K562 (cell line): ENCODE measurements around the gene MRGPRE. TPM values are rescaled to one million over a fixed set of nuclear protein-coding genes. Genes with fewer than 3 reads are reported as not detected.

Source experiments
- ADNP ChIP-seq: fragments of 200-800 bp; sonication (Bioruptor generic); IDR thresholded peaks from 2 replicates; pipeline ENCODE4 v1.6.1; 2016; ENCODE audit warnings: missing genetic modification characterization, missing compliant biosample characterization
- CEBPZ ChIP-seq: fragments of 150-350 bp; IDR thresholded peaks from 2 replicates; pipeline ENCODE4 v1.6.1; 2014; ENCODE audit warnings: low read depth, mild to moderate bottlenecking, low read length, borderline replicate concordance
- CGGBP1 ChIP-seq: fragments of 250-450 bp; sonication (Bioruptor Pico); IDR thresholded peaks from 2 replicates; pipeline ENCODE4 v1.9.0; 2021; ENCODE audit warnings: mild to moderate bottlenecking
- ESRRA ChIP-seq: fragments of 450-650 bp; IDR thresholded peaks from 2 replicates; pipeline ENCODE4 v1.6.1; 2014; ENCODE audit warnings: low read depth, mild to moderate bottlenecking, moderate library complexity, borderline replicate concordance
- FOXO4 ChIP-seq: fragments of 450-650 bp; formaldehyde crosslinking; IDR thresholded peaks from 2 replicates; pipeline ENCODE4 v1.4.0; 2020; ENCODE audit warnings: mild to moderate bottlenecking, moderate library complexity
- HNRNPL ChIP-seq: fragments of 200-400 bp; formaldehyde crosslinking; IDR thresholded peaks from 2 replicates; pipeline ENCODE4 v1.6.1; 2017; ENCODE audit warnings: low read depth, mild to moderate bottlenecking, low read length
- MAFK ChIP-seq: IDR thresholded peaks from 2 replicates; pipeline ENCODE4 v1.6.1; 2011; ENCODE audit warnings: low read length, improper control_type of control experiment
- MBD2 ChIP-seq: sonication (generic); IDR thresholded peaks from 2 replicates; pipeline ENCODE4 v1.6.1; 2016; ENCODE audit warnings: low read depth, borderline replicate concordance
- PHF8 ChIP-seq: fragments of 200-600 bp; sonication (generic); IDR thresholded peaks from 2 replicates; pipeline ENCODE4 v1.6.1; 2012; ENCODE audit warnings: mixed run types, mild to moderate bottlenecking, inconsistent platforms, low read length, moderate library complexity, borderline replicate concordance
- POLR2B ChIP-seq: fragments of 450-650 bp; IDR thresholded peaks from 2 replicates; pipeline ENCODE4 v1.6.1; 2018; ENCODE audit warnings: low read depth; ENCODE audit not compliant: partially characterized antibody
- POLR2G ChIP-seq: fragments of 200-400 bp; formaldehyde crosslinking; IDR thresholded peaks from 2 replicates; pipeline ENCODE4 v1.6.1; 2017; ENCODE audit warnings: low read depth, mild to moderate bottlenecking, antibody characterized with exemption, low read length, moderate library complexity
- POU5F1 ChIP-seq: fragments of 150-350 bp; IDR thresholded peaks from 2 replicates; pipeline ENCODE4 v1.6.1; 2014; ENCODE audit warnings: borderline replicate concordance, low read length, low read depth, mild to moderate bottlenecking; ENCODE audit not compliant: partially characterized antibody
- SIN3A ChIP-seq, 2 experiments: fragments of 150-350 bp in 1 of 2; IDR thresholded peaks; 2 replicates each; pipeline ENCODE4 v1.6.1; 2011 to 2016; ENCODE audit warnings: borderline replicate concordance in 2 of 2, low read depth in 2 of 2, low read length in 2 of 2, mild to moderate bottlenecking in 2 of 2, moderate library complexity in 2 of 2; ENCODE audit not compliant: control insufficient read depth in 1 of 2
- SOX6 ChIP-seq: fragments of 450-650 bp; IDR thresholded peaks from 2 replicates; pipeline ENCODE4 v1.6.1; 2014; ENCODE audit warnings: mild to moderate bottlenecking
- STAT5A ChIP-seq: IDR thresholded peaks from 2 replicates; pipeline ENCODE4 v1.6.1; 2012; ENCODE audit warnings: low read length, inconsistent platforms, borderline replicate concordance
- TAF1 ChIP-seq: IDR thresholded peaks from 2 replicates; pipeline ENCODE4 v1.6.1; 2011; ENCODE audit warnings: mild to moderate bottlenecking, low read length, moderate library complexity; ENCODE audit not compliant: insufficient read depth, control insufficient read depth, severe bottlenecking; ENCODE audit errors: extremely low read depth
- TCF3 ChIP-seq: sonication (generic); formaldehyde crosslinking; IDR thresholded peaks from 2 replicates; pipeline ENCODE4 v1.4.0; 2020; ENCODE audit warnings: mild to moderate bottlenecking, missing genetic modification reagents
- ZBTB1 ChIP-seq: sonication (generic); formaldehyde crosslinking; IDR thresholded peaks from 2 replicates; pipeline ENCODE4 v1.8.1; 2023; ENCODE audit warnings: missing genetic modification reagents, low read depth, mild to moderate bottlenecking, borderline replicate concordance
- ZNF217 ChIP-seq: sonication (generic); formaldehyde crosslinking; IDR thresholded peaks from 2 replicates; pipeline ENCODE4 v1.8.0; 2022; ENCODE audit warnings: mild to moderate bottlenecking, missing genetic modification reagents
- ZNF253 ChIP-seq: fragments of 250-450 bp; sonication (Bioruptor Pico); conservative IDR thresholded peaks from 2 replicates; pipeline ENCODE4 v1.6.1; 2021; ENCODE audit warnings: mild to moderate bottlenecking
- ZNF830 ChIP-seq: fragments of 250-450 bp; sonication (Bioruptor Pico); IDR thresholded peaks from 2 replicates; pipeline ENCODE4 v1.5.0; 2021; ENCODE audit warnings: mild to moderate bottlenecking
- polyA plus RNA-seq, 8 experiments: library from polyadenylated mRNA; depleted of rRNA in 4 of 8; stranded (reverse) in 5 of 8; unstranded in 3 of 8; fragments of >200 nt; fragmentation: Nextera tagmentation in 2 of 8; fragmentation: Illumina TruSeq in 1 of 8; extraction: Ambion mirVana in 2 of 8; extraction: Trizol in 1 of 8; gene quantifications; 2 replicates each; pipeline versions ENCODE4 v1.2.1 to v1.2.3, GENCODE V29; 2011 to 2014; ENCODE audit warnings: inconsistent platforms in 1 of 8, missing spikeins in 1 of 8
- total RNA-seq, 7 experiments: library from RNA; depleted of rRNA in 6 of 7; stranded (reverse); fragments of >200 nt in 6 of 7; fragmentation: Illumina TruSeq in 2 of 7; extraction: Trizol in 2 of 7; gene quantifications; 2 replicates each; pipeline versions ENCODE4 v1.2.1 to v1.2.3, GENCODE V29; 2011 to 2021; ENCODE audit warnings: low replicate concordance in 1 of 7

MRGPRE gene
- total and polyA plus RNA-seq, 9 of the 15 experiments (the other 6 are each of a cell fraction or from before 2014, with no cell fraction given): not detected

- TF ChIP-seq CEBPZ (no peak), SIN3A (IDR thresholded peaks at IDR 0.05; ENCODE audit: borderline replicate concordance in 2 of 2, control insufficient read depth in 1 of 2, low read depth in 2 of 2, low read length in 2 of 2) (no peak), TCF3 (peak; percentile 88), POLR2B (no peak), PHF8 (no peak), STAT5A (peak; percentile 50), CGGBP1 (CRISPR knock-in tag) (no peak), HNRNPL (no peak), ADNP (no peak), FOXO4 (CRISPR knock-in tag) (no peak), TAF1 (no peak), ZNF253 (CRISPR knock-in tag) (no peak), ZBTB1 (CRISPR knock-in tag) (no peak), ESRRA (no peak), POU5F1 (no peak), SOX6 (no peak; the same call in 1 of the 2 replicates), ZNF217 (CRISPR knock-in tag) (no peak), MBD2 (0 out of 2 replicates have a peak, but pooled peaks have one; percentile 4), POLR2G (peak; percentile 33; the same call in 1 of the 2 replicates), ZNF830 (no peak), MAFK (no peak)
These were observed at the start of gene MRGPRE (continued) for GRCh38 chr11:3231851-3232744.
